HG03457 (cell line): ENCODE measurements around the gene CLUH.
"Not testable (repeated sequence)": the region's sequence is repeated elsewhere in the genome, so short reads cannot be mapped to it uniquely, and the experiment has no call there.

ENCODE experiments used
- ATAC-seq: cut with Tn5 transposase; IDR thresholded peaks from one replicate; pipeline ENCODE4 v1.9.1; 2021; ENCODE audit warnings: moderate number of reproducible peaks; ENCODE audit not compliant: unreplicated experiment

The CLUH gene

GRCh38 chr17:2689411-2690164, 22.0 kb downstream of the CLUH start:
- no peak for ATAC-seq

DNA sequence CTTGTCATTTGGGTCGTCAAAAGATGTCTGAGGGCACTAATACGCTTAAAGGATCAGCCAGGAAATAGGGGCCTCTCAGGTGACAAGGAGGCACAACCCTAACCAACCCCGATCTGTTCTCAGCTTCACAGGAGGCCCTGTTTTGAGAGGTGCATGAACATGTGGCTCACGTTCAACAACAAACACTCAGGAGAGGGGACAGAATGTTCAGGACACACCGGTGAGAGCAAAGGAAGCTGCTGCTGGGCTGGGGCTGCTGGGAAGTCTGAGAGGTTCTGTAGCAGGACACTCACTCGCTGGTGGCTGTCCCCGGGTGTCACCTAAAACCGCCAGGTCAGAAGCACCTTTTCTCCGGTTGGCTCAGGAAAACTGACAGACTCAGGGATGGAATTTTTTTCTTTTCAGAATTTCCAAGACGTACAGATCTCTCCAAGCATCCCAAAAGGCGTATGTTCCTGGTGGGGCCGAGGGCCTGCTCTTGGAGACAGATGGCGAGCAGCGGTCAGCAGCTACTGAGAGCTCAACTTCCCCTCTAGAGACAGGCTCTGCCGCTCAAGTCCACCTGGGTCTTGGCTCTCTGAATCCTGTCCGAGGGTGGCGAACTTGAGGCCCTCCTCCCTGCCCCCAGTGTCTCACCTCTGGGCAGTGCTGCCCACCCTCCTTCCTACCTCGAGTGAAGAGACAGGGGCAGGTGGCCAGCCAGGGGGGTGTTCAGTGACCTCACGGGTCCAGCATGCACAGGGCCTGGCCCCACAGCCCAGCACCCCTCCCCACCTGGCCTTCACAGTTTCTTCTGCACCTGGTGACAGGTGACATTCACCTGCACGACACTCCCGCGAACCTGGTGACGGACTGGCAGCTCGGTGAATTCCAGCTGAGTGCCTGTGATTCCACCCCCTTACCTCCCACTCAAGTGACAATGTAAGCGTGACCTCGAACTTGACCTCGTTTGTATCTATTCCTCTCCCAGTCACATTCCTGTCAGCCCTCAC, 22.9 kb downstream of the CLUH start:
- ATAC-seq = no peak

- no peak for ATAC-seq
Observed at GRCh38 chr17:2687074-2687418, 24.5 kb downstream of the CLUH start.

DNA sequence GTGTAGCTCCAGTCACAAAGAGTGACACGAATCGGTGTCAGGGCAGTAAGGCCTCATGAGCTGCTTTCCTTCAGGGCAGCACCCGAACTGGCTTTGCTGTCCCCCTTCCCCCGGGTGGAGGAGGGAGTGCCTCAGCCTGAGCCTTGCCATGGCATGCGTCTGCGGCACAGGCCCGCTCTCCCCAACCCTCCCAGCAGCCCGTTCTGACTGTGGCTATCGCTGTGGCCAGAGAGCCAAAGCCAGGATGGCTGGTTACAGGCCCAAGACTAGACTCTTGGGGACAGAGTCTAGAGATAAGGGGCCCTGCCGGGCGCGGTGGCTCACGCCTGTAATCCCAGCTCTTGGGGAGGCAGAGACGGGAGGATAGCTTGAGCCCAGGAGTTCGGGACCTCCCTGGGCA, 25.9 kb downstream of the CLUH start:
- ATAC-seq = no peak

- no peak for ATAC-seq
Observed at GRCh38 chr17:2684549-2684948, 27.0 kb downstream of the CLUH start.

DNA sequence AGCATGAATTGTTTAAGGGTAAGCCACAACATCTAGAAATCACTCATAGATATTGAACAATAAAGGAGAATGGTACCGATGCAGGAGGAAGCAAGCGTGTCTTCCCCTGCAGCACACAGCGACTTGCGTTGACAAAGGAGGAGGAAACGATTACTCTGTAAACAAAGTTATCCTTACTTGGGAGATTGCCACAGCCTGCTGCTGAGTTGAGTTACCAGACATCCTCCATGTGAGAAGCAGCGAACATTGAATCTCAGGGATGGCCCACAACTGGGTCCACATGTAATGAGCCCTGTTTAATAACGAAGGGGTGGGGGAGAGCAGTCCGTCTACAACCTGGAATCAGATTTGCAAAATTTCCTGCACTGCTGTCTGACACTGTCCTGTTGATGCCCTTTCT, 27.7 kb downstream of the CLUH start:
- no peak for ATAC-seq

DNA sequence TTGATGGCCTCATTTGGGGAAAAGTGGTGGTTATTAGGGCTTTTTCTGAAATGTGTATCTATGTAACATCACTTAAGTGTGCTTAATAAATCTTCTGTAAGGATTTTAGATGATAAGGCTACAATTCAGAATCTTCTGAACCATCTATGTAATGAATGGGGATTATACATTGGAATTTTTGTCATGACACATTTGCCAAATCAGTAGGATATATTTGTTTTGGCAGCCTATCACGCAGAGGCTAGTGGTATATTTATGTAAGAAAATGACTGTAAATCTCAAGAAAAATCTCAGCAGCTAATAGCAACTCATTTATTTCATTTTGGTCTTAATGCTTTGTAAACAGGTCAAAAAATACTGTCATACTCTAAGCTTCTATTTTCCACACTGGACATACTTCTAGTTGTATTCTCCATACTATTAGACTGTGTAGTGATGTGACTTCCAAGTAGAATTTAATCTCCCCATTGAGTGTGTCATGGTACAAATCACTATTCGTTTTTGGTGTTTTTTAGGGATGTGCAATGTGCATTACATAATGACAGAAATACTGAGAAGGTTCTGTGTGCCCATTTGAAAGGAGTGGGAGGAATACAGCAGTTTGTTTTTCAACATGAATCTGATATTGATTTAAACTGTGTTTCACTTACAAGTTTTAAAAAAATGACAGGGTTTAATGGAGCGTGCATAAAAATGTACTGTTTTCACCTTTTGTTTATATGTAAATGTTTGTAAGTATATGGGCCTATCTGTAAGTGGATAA, 29.2 kb downstream of the CLUH start:
- no peak for ATAC-seq

GRCh38 chr17:2681650-2682049, 29.9 kb downstream of the CLUH start:
- no peak for ATAC-seq

DNA sequence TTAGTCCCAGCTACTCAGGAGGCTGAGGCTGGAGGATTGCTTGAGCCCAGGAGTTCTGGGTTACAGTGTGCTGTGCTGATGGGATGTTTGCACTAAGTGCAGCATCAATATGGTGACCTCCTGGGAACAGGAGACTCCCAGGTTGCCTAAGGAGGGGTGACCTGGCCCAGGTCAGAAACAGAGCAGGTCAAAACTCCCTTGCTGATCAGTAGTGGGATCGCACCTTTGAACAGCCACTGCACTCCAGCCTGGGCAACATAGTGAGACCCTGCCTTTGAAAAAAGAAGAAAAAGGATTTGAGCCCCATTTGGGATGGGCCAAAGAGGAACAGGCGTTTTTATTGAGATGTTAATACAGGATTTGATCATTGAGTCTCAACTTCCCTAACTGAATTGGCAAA, 30.6 kb downstream of the CLUH start:
- no peak for ATAC-seq

GRCh38 chr17:2679247-2679646, 32.3 kb downstream of the CLUH start:
- ATAC-seq = not testable (repeated sequence)

DNA sequence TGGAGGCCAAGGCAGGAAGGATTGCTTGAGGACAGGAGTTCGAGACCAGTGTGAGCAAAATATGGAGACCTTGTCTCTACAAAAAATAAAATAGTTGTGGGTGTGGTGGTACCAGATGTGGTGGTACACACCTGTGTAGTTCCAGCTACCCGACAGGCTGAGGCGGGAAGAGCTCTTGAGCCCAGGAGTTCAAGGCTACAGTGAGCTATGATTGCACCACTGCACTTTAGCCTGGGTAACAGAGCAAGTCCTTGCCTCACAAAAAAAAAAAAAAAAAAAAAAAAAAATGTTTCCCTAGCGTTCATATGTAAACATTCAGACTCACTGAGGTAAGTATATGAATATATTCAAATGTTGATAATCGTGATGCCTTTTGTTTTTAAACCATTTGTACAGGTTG, 39.5 kb downstream of the CLUH start:
- no peak for ATAC-seq

DNA sequence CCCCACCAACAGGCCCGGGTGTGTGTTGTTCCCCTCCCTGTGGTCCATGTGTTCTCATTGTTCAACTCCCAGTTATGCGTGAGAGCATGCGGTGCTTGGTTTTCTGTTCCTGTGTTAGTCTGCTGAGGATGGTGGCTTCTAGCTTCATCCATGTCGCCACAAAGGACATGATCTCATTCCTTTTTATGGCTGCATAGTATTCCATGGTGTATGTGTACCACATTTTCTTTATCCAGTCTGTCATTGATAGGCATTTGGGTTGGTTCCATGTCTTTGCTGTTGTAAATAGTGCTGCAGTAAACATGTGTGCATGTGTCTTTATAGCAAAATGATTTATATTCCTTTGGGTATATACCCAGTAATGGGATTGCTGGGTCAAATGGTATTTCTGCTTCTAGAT, 51.2 kb downstream of the CLUH start:
- not testable (repeated sequence) for ATAC-seq

DNA sequence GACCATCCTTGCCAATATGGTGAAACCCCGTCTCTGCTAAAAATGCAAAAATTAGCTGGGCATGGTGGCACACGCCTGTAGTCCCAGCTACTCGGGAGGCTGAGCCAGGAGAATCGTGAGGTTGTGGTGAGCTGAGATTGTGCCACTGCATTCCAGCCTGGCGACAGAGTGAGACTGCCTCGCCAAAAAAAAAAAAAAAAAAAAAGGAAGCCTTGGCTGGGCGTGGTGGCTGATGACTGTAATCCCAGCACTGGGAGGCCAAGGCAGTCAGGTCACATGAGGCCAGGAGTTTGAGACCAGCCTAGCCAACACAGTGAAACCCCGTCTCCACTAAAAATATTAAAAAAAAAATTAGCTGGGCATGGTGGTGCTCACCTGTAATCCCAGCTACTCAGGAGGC, 52.2 kb downstream of the CLUH start:
- ATAC-seq = not testable (repeated sequence)

- ATAC-seq = no peak
Observed at GRCh38 chr17:2656283-2656682, 55.3 kb downstream of the CLUH start.

GRCh38 chr17:2655546-2655945, 56.0 kb downstream of the CLUH start:
- ATAC-seq = no peak

DNA sequence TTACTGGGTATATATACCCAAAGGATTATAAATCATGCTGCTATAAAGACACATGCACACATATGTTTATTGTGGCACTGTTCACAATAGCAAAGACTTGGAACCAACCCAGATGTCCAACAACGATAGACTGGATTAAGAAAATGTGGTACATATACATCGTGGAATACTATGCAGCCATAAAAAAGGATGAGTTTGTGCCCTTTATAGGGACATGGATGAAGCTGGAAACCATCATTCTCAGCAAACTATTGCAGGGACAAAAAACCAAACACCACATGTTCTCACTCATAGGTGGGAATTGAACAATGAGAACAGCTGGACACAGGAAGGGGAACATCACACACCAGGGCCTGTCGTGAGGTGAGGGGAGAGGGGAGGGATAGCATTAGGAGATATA, 58.7 kb downstream of the CLUH start:
- not testable (repeated sequence) for ATAC-seq

- ATAC-seq = no peak
Observed at GRCh38 chr17:2649191-2649590, 62.4 kb downstream of the CLUH start.

DNA sequence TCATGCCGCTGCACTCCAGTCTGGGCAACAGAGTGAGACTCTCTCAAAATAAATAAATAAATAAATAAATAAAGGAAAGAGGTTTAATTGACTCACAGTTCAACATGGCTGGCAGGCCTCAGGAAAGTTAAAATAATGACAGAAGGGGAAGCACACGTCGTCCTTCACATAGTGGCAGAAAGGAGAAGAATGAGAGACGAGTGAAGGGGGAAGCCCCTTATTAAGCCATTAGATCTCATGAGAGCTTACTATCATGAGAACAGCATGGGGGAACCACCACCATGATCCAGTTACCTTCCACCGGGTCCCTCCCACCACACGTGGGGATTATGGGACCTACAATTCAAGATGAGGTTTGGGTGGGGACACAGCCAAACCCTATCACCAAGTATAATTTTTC, 63.6 kb downstream of the CLUH start:
- no peak for ATAC-seq

GRCh38 chr17:2644971-2645370, 66.6 kb downstream of the CLUH start:
- ATAC-seq = no peak
